ENCODE data around the gene NBEAL2.

The NBEAL2 gene

DNA sequence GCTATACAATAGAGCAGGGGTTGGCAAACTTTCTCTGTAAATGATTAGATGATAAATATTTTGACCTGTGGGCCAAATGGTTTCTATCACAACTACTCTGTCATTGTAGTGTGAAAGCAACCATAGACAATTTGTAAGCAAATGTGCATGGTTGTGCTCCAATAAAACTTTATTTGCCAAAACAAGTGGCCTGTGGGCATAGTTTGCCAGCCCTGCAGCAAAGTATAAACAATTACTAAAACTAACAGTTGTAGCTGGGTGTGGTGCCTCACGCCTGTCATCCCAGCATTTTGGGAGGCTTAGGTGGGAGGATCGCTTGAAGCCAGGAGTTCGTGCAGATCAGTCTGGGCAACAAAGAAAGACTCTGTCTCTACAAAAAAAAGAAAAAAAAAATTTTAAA, 61.6 kb downstream of the NBEAL2 start:
- no peak for DNase-seq (ENCODE audit: low read depth in 2 of 2)

DNA sequence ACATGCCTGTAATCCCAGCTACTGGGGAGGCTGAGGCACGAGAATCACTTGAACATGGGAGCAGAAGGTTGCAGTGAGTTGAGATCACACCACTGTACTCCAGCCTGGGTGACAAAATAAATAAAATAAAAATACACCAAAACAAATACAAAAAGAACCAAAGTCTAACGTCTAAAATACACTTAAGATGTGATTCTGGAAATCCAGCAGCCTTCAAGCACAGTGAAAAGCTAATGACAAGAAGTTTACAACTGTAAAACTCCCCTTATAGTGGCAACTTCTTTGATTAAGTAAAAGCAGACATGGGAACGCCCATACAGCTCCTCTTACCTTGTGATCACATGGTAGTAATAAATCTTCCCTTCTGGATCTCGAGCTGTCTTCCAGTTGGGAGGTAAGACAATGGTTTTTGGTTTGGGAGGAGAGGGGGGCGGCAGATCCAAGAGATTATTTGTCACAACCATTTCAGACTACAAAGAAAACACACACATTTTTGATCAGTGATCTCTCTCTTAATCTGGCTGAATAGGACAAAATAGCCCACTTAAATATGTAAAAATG, 62.8 kb downstream of the NBEAL2 start:
- no peak for DNase-seq (ENCODE audit: low read depth in 2 of 2)

DNA sequence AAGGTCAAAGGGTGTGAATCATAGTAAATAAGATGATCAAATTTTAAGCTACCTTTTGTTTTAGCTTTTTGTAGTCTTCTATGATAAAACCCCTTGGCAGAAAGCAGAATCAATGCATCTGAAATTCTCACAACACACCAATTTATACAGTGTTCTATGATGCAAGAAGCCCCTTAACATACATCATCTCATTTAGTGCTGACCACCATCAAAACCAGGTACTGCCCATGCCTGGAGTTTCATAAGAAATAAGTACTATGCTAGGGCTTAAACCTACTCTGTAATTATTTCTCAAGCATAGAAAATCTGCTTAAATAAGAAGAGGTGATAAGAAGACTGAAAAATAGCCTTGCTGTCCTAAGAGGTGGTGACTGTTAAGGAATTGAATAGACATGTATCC, 67.6 kb downstream of the NBEAL2 start:
- DNase-seq (ENCODE audit: low read depth in 2 of 2), result no peak

DNA sequence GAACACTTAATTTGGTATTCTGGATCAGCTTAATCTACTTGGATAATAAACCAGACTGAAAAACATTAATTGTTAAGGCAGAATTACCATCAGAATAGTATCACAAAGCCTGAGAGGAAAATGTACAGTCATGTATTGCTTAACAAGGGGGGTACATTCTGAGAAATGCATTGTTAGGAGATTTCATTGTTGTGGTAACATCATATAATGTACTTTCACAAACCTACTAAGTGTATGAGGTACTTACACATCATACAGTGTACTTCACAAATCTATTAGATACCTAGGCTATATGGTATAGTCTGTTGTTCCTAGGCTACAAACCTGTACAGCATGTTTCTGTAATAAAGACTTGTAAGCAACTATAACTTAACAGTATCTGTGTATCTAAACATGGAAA, 68.2 kb downstream of the NBEAL2 start:
- DNase-seq (ENCODE audit: low read depth in 2 of 2), result no peak

DNA sequence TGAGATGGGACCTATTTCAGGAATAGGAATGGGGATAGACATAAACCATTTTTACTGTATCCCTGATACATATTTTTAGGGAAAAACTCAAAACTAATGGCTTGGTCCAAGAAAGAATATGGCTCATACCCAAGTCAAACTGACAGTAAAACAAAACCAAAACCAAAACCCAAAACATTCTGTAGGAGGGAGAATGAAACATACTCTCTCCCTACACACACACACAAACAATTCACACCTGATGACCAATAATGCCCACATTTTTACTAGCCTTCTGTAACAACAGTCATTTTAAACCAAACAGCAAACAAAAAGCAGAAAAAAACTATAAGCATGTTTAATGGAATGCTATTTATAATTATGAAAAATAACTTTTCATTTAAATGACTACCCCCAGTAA, 74.9 kb downstream of the NBEAL2 start:
- no peak for DNase-seq (ENCODE audit: low read depth in 2 of 2)

DNA sequence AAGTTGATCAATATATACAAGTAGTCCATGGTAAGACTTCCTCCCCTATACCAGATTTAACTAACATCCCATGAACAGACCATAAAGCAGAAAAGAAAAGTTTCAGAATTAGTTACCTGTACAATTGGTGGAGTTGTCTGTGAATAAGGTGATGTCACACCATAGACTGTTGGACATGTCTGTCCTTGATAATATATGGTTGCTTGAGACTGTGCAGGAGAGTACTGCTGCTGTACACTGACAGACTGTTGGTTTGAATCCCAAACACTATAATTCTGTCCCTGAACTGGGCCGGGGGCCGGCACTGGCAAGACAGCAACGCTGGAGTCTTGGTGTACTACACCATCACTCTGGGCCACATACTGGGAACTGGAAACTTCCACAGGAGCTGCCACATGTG, 77.2 kb downstream of the NBEAL2 start:
- DNase-seq (ENCODE audit: low read depth in 2 of 2), result no peak

DNA sequence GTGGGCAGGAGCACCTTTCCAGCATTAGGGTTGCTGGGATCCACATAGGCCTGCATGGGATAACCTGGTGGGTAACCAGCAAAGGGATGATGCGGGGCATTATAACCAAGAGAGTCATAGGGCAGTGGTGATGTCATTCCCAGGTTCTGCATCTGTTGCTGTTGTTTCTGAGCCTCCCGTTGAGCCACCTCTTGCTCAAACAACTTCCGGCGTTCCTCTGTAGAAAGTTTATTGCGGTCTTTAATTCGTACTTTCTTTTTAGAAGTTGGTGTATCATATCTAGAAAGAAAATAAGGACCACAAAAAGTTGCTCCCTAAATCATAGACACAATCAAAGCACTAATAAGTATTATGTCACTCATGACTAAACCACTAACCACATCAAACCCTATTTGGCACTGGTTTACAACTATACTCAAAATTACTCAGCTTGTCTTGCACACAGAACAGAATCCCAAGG, 77.8 kb downstream of the NBEAL2 start:
- DNase-seq (ENCODE audit: low read depth in 2 of 2), result peak; percentile 7 to 42

Measured in stimulated activated CD4-positive, alpha-beta T cell treated with anti-CD3 and anti-CD28 coated beads, Interleukin-1b, Interleukin-23, amount 100 ng/mL, for 4 hours (primary cell).